MM.1S (cell line): ENCODE results near the gene BTN2A1.

Source experiments
- CTCF ChIP-seq: fragments of 300-600 bp; sonication (generic); IDR thresholded peaks from 2 replicates; pipeline ENCODE4 v1.5.1; 2016; ENCODE audit warnings: antibody characterized with exemption, low read length, mixed read lengths
- EZH2 ChIP-seq: fragments of 300-600 bp; sonication (generic); optimal IDR thresholded peaks from 2 replicates; pipeline ENCODE3; 2017; ENCODE audit warnings: low read depth, mild to moderate bottlenecking, antibody characterized with exemption, low read length, mixed read lengths

- TF ChIP-seq EZH2 = no peak
- TF ChIP-seq CTCF = no peak
Measured at GRCh38 chr6:26427451-26427809, 30.3 kb upstream of the BTN2A1 start.
